NCI-H128 (cell line): Measurements from ENCODE around the gene ME3.
"Not testable (repeated sequence)": the region's sequence is repeated elsewhere in the genome, so short reads cannot be mapped to it uniquely, and the experiment has no call there.

Source experiments
- DNase-seq: peaks from one replicate; lab custom pipeline; 2025; ENCODE audit not compliant: unreplicated experiment; lab: John Stamatoyannopoulos, UW

Gene ME3

GRCh38 chr11:86666193-86666592 lies 6.2 kb downstream of the ME3 start:
- no peak for DNase-seq

DNA sequence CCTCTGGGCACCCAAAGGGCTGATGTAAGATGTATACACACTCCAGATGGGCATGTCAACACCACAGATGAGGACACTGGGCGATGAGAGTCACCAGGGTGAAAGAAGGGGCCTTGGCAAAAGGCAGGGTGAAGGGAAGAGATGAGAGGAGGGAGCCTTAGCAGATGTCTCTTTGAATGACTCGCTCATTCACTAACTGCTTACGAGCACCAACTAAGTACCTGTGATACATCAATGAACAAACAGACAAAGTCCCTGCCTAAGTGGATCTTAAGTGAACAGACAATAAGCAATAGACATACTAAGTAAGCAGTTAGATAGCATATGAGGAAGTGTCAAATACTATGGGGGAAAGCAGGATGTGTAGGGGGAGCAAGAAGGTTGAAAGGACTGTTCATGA lies 7.5 kb downstream of the ME3 start:
- DNase-seq, result no peak

DNA sequence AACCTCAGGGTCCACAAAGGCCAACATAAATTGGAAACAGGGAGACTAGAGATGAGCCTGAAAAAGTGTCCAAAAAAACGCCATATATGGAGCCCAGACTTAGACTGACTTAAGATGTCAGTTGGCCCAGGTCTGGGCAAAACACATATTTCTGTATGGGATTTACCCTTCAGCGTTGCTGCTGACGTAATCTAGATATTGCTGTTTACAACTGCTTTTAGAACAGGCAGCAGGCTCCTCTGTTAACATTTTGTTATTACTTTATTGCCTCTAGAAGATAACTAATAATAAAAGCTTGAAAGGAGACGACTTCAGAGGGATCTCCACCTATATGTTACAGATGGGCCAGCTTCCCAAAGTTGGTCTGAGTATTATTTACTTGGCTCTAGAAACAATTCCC lies 8.7 kb downstream of the ME3 start:
- no peak for DNase-seq

- no peak for DNase-seq
Measured at GRCh38 chr11:86663291-86663690, 9.1 kb downstream of the ME3 start.

- DNase-seq, result no peak
Measured at GRCh38 chr11:86660736-86661135, 11.7 kb downstream of the ME3 start.

DNA sequence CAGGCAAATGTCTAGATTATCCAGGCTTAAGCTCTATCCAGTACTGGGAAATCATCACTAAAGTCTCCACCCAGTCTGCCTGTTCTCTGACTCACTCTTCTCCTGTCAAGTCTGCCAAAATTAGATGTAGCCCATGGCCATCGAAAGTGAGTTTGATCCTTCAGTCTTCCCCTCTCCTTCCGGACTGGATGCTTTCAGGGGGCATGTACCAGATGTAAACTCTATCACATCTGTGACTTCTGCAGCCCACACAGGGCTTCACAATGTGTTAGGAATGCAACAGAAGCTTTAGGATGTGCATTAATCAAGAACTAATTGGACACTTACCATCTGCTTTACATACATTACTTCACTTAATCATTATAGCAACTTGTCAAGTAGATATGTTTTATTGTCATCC lies 12.3 kb downstream of the ME3 start:
- DNase-seq, result no peak

- DNase-seq, result no peak
Measured at GRCh38 chr11:86658534-86658933, 13.9 kb downstream of the ME3 start.

GRCh38 chr11:86645212-86645611 lies 27.2 kb downstream of the ME3 start:
- DNase-seq, result not testable (repeated sequence)

GRCh38 chr11:86644291-86644690 lies 28.1 kb downstream of the ME3 start:
- DNase-seq, result no peak

DNA sequence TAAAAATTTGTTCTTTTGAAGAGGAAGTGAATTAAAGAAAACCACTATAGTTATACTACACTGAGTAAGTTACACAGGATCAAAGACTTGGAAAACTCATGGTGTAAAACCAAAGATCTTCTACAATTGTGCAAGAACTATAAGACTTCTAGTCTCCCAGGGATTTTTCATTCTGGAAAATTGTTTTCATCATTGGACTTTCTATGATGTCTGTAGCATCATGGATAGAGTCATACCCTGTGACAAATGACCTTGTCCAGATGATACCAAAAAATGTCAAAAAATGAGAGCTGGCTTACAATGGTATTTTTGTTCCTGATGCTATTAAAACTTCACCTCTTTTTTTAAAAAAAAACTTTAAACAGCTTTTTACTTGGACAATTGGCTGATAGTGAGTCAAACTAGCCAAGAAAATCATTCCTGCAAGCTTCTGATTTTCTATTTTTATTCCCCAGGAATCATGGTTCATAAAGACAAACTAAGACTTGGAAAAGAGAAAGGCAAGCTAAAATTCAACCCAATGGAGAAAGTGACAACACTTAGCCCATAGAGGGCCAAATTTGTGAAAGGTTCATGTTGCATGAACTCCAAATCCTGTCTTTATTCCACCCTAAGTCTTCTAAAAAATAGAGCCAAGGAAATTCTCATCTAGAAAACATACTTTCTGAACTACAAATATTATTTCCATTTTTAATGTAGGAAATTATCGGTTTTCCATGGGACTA lies 30.7 kb downstream of the ME3 start:
- no peak for DNase-seq

DNA sequence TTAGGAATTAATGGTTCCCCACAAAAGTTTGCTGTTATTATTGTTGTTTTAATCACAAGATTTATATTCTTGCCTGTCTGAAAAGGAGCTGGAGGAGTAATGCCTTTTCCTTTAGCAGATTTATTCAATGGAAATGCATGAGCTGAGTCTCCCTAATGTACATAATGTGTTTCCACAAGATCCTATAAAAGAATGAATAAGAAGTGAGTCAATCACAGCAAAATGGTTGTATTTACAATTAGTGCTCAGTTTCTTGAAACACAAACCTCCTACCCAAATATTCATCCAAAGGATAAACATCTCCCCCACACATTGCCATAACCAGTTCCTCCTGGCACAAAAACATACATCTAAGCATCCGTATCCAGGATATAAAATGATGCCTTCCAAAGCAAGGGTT lies 33.3 kb downstream of the ME3 start:
- DNase-seq, result no peak

GRCh38 chr11:86638673-86639072 lies 33.7 kb downstream of the ME3 start:
- DNase-seq, result no peak

- no peak for DNase-seq
Measured at GRCh38 chr11:86637988-86638387, 34.4 kb downstream of the ME3 start.

DNA sequence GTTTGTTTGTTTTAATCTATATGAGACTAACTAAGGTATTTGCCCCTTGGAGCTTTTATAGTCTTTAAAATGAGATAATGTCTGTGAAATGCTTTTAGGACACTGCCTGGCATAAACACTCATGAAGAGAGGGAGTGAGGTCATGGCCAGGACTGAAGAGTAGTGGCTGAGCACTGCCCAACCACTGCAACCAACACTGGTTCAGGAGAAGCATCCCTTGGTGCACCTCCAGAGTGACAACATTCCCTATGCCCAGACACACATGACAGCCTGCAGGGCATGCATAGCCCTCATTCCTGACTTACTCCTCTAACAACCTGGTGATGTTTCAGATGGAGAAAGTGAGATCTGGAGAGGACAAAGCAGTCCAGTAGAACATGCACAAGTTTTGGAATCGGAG lies 36.1 kb downstream of the ME3 start:
- no peak for DNase-seq

DNA sequence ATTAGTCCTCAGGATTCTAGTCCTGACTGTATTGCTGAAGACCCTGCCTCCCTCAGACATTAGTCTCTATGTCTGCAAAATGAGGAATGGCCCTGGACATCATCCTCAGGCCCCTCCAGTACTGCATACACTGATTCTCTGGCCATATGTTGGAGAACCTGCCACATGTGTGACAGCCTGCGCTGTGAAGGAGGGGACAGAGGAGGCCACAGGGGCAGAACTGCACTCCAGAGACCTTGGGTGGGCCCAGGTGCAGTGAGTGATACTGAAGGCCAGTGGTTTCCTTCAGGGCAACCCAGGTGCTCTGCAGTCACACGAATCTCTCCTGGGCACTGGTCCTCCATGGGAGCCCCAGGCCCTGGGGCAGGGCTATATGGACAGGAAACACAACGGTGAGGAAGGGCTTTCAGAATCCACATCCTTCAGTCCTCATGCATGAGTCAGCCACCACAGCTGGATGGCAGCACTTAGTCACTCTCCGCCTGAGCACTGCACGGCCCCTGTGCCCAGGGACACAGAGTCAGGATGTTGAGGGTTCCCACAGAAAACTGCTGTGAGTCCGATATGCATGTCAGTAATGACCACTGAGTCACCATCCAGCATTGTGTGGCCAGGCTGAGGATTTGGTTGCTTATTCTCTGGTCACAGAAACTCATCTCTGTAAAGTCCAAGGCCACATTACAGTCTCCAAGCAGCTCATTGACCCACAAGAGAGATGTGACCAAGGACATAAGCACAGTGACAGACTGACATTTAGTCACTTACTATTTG lies 39.7 kb downstream of the ME3 start:
- no peak for DNase-seq

DNA sequence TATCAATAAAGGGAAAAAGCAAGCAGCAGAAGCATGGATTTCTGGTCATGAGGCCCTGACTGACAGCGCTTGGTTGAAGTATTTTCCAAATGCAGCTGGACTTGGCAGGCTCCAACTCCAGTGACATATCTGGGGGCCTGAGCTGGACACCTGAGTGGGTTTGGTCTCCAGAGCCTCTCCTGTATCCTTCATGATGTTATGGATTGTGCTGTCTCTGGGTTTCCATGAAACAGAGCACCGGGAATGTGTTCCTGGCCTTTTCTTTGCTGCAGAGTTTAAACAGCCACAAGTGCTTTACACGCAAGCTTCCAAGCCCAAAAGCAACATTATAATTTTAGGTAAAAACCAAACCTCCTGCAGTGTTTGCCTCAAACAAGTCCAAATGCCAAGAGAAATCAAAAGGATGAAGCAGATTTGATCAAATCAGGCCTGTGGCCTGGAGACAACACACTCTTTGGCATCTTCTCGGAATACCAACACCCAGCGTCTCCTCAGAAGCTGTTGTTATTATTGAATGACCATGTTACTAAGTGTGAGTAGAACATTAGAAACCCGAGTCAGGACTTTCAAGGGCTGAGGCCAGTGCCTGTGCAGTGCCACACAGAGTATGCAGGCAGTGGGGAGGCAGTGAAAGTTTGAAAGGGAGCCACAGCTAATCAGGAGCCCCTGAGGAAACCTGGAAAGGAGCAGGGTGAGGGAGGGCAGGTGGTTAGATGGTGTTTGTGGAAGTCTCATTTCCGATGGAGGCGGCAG lies 42.0 kb downstream of the ME3 start:
- DNase-seq, result no peak

- no peak for DNase-seq
Measured at GRCh38 chr11:86629045-86629706, 43.2 kb downstream of the ME3 start.

DNA sequence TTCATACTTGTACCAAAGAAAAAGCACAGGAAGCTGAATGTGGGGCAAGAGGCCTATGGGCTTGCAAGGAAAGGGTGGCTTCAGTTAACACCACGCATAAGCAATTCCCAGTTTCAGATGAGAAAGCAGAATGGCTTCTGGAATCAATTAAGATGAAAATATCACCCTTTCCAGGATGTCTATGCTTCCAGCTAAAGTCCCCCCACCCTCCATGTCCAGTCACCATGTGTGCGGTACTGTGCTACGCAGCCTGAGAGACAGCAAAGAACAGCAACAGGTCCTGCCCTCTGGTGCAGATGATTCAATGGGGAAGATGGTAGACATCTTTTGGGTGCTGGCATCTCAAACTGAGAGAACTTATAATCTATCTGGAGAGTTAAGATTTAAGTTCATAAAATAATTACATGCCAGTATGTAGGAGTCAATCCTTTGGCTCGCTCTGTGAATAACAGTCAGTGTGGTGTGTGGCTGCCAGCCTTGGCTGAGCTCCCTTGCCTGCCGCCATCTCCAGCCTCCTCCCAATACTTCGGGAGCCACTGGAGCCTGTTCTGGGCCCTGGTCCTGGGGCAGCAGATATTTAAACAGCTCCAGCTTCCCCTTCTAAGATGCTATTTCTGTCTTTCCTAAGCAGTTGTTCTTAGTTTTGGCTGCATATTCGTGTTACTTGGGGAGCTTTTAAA lies 44.5 kb downstream of the ME3 start:
- DNase-seq, result no peak

- no peak for DNase-seq
Measured at GRCh38 chr11:86625981-86626380, 46.4 kb downstream of the ME3 start.

GRCh38 chr11:86625544-86625943 lies 46.9 kb downstream of the ME3 start:
- DNase-seq, result no peak

GRCh38 chr11:86624366-86624765 lies 48.0 kb downstream of the ME3 start:
- DNase-seq, result no peak
